H1 (cell line): ENCODE data around the gene KIF3B. TPM values are rescaled to one million over a fixed set of nuclear protein-coding genes. Genes with fewer than 3 reads are reported as not detected.

ENCODE experiments used
- EP300 ChIP-seq, 2 experiments: IDR thresholded peaks; 1 replicate in 1 of 2; 2 replicates in 1 of 2; pipeline ENCODE4 v1.6.1; 2011 to 2012; ENCODE audit warnings: low read depth in 2 of 2, low read length in 2 of 2, mild to moderate bottlenecking in 2 of 2, borderline replicate concordance in 1 of 2, inconsistent platforms in 1 of 2, moderate library complexity in 1 of 2
- SIN3A ChIP-seq, 2 experiments: IDR thresholded peaks in 1 of 2; conservative IDR thresholded peaks in 1 of 2; 2 replicates each; pipeline ENCODE4 v1.6.1; 2011 to 2012; ENCODE audit warnings: low read length in 2 of 2, improper control_type of control experiment in 1 of 2, low read depth in 1 of 2, mild to moderate bottlenecking in 1 of 2
- polyA plus RNA-seq, 7 experiments: library from polyadenylated mRNA; depleted of rRNA in 3 of 7; stranded (reverse) in 5 of 7; unstranded in 2 of 7; fragments of >200 nt in 5 of 7; fragments of 200-250 nt in 2 of 7; gene quantifications; 1 replicate in 5 of 7; 2 replicates in 1 of 7; 4 replicates in 1 of 7; pipeline versions ENCODE4 v1.2.1 to v1.2.3, GENCODE V29; 2011 to 2013; ENCODE audit warnings: missing spikeins in 2 of 7, mixed read lengths in 2 of 7
- total RNA-seq: library from RNA; stranded (reverse); fragmentation: NEBNext Ultra II Directional; extraction: Animal tissue kit (Norgen Biotek cat#: 25700); gene quantifications from 2 replicates; pipeline ENCODE4 v1.2.1, GENCODE V29; 2021

The KIF3B gene
- total and polyA plus RNA-seq, 2 of the 8 experiments (the other 6 are each of a cell fraction or from before 2014, with no cell fraction given) = 10.1 to 22.4 TPM

DNA sequence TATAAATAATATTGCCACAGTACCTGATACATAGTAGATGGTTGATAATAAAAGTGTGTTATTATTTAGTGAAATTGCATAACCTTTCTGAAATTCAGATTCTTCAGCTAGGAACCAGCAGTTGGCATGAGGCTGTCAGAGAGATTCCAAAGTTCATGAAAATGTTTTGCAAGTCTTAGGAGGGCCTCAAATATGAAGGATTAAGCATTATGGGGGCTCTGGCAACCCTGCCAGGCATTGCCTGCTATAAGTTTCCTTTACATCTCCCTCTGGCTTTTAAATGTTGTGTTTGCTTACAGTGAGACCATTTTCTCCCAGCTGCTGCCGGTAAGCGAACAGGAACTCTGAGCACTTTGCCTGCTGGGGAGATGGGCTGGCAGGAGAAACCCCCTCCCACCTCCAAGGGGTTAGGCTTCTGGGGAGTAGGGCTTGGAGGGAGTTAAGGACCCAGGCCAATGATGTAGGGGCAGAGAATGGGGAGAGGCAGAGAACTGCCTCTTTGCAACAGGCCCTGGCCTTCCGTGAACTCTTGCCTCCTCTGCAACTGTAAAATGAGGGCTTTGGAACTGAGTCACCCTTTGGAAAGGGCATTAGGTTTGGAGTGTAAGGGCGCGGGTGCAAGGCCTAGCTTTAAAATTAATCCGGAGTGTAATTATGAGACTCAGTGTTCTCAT is 33.2 kb upstream of the KIF3B start (continued):
- no peak for TF ChIP-seq EP300 (IDR thresholded peaks at IDR 0.05; ENCODE audit: borderline replicate concordance in 1 of 2, low read depth in 2 of 2, low read length in 2 of 2)
- TF ChIP-seq SIN3A (conservative IDR thresholded peaks at IDR 0.05 in 1 of 2, IDR thresholded peaks at IDR 0.05 in 1 of 2; ENCODE audit: low read depth in 1 of 2, low read length in 2 of 2) = no peak
